GM23338 (cell line): ENCODE measurements around the gene STK4. TPM values are rescaled to one million over a fixed set of nuclear protein-coding genes. Genes with fewer than 3 reads are reported as not detected.

ENCODE experiments used
- ATAC-seq: fragments of 200-7000 bp; cut with Tn5 transposase; 3 replicates; pipeline ENCODE4 v1.9.1; 2020
- DNase-seq: peaks from one replicate; pipeline ENCODE4 v3.0.0-alpha.2; 2015; ENCODE audit warnings: low spot score
- H2AFZ ChIP-seq: fragments of 200-600 bp; sonication (generic); 2 replicates; pipeline ENCODE4 v1.8.0; 2016; ENCODE audit warnings: antibody characterized with exemption, mild to moderate bottlenecking, moderate library complexity
- H3F3A ChIP-seq: fragments of 200-600 bp; sonication (generic); replicated peaks from 2 replicates; pipeline ENCODE4 v1.8.0; 2017; ENCODE audit warnings: antibody characterized with exemption, mixed run types, low read depth
- H3K27ac ChIP-seq: fragments of 200-600 bp; sonication (generic); 2 replicates; pipeline ENCODE4 v1.6.1; 2016; ENCODE audit warnings: low read depth
- H3K27me3 ChIP-seq: fragments of 200-600 bp; sonication (generic); 2 replicates; pipeline ENCODE4 v1.8.0; 2016; ENCODE audit warnings: mild to moderate bottlenecking, mixed run types, moderate library complexity; ENCODE audit not compliant: insufficient read depth
- H3K36me3 ChIP-seq: fragments of 200-600 bp; sonication (generic); 2 replicates; pipeline ENCODE4 v1.8.0; 2016; ENCODE audit warnings: mild to moderate bottlenecking; ENCODE audit not compliant: insufficient read depth
- H3K4me1 ChIP-seq: fragments of 200-600 bp; sonication (generic); 2 replicates; pipeline ENCODE4 v1.8.0; 2016; ENCODE audit warnings: mild to moderate bottlenecking, moderate library complexity; ENCODE audit not compliant: insufficient read depth
- H3K4me2 ChIP-seq: fragments of 200-600 bp; sonication (generic); 2 replicates; pipeline ENCODE4 v1.7.1; 2017; ENCODE audit warnings: mixed run types
- H3K4me3 ChIP-seq: fragments of 200-600 bp; sonication (generic); 2 replicates; pipeline ENCODE4 v1.6.1; 2016; ENCODE audit warnings: mixed run types
- H3K79me2 ChIP-seq: fragments of 200-600 bp; sonication (generic); replicated peaks from 2 replicates; pipeline ENCODE4 v1.8.0; 2017; ENCODE audit warnings: mild to moderate bottlenecking; ENCODE audit not compliant: insufficient read depth
- H3K9me2 ChIP-seq: fragments of 200-600 bp; sonication (generic); 2 replicates; pipeline ENCODE4 v1.8.0; 2017; ENCODE audit not compliant: insufficient read depth
- H4K20me1 ChIP-seq: fragments of 200-600 bp; sonication (generic); replicated peaks from 2 replicates; pipeline ENCODE4 v1.8.0; 2017; ENCODE audit warnings: mild to moderate bottlenecking; ENCODE audit not compliant: insufficient read depth
- H3K27ac Mint-ChIP-seq: 2 replicates; pipeline ENCODE4 v1.8.0; 2020; ENCODE audit warnings: inconsistent platforms, mild to moderate bottlenecking, moderate library complexity, mixed read lengths
- H3K27me3 Mint-ChIP-seq: 3 replicates; pipeline ENCODE4 v1.8.0; 2022; ENCODE audit warnings: low read depth, mild to moderate bottlenecking, moderate library complexity, mixed read lengths, inconsistent platforms; ENCODE audit not compliant: insufficient read depth, poor library complexity
- H3K36me3 Mint-ChIP-seq: 3 replicates; pipeline ENCODE4 v1.8.0; 2021; ENCODE audit warnings: low read depth, mild to moderate bottlenecking, inconsistent platforms, moderate library complexity, mixed read lengths
- H3K4me1 Mint-ChIP-seq: 3 replicates; pipeline ENCODE4 v1.8.0; 2020; ENCODE audit warnings: mild to moderate bottlenecking, inconsistent platforms, mixed read lengths
- H3K4me3 Mint-ChIP-seq: 3 replicates; pipeline ENCODE4 v1.8.0; 2021; ENCODE audit warnings: moderate library complexity, mild to moderate bottlenecking, inconsistent platforms, mixed read lengths
- H3K9me3 Mint-ChIP-seq: 3 replicates; pipeline ENCODE4 v1.8.0; 2020; ENCODE audit warnings: moderate library complexity, mild to moderate bottlenecking, inconsistent platforms, mixed read lengths
- CTCF ChIP-seq, 2 experiments: fragments of 200-600 bp in 1 of 2; sonication (generic) in 1 of 2; conservative IDR thresholded peaks; 2 replicates each; pipeline versions ENCODE4 v1.5.1 to v1.6.1; 2016 to 2017; ENCODE audit warnings: antibody characterized with exemption in 2 of 2, low read depth in 2 of 2, mild to moderate bottlenecking in 2 of 2, moderate library complexity in 1 of 2
- ETS1 ChIP-seq: IDR thresholded peaks from 2 replicates; pipeline ENCODE4 v1.6.1; 2016; ENCODE audit warnings: antibody characterized with exemption
- EZH2phosphoT487 ChIP-seq: fragments of 200-600 bp; sonication (generic); IDR thresholded peaks from one replicate; pipeline ENCODE4 v1.8.1; 2018; ENCODE audit warnings: antibody characterized with exemption; ENCODE audit not compliant: unreplicated experiment
- NANOG ChIP-seq: IDR thresholded peaks from 2 replicates; pipeline ENCODE4 v1.6.1; 2016; ENCODE audit warnings: antibody characterized with exemption, borderline replicate concordance
- POLR2AphosphoS5 ChIP-seq: IDR thresholded peaks from 2 replicates; pipeline ENCODE4 v1.6.1; 2016; ENCODE audit warnings: antibody characterized with exemption, low read depth
- STAT1 ChIP-seq: IDR thresholded peaks from one replicate; pipeline ENCODE4 v1.6.1; 2016; ENCODE audit warnings: antibody characterized with exemption; ENCODE audit not compliant: unreplicated experiment
- ZNF331 ChIP-seq: fragments of 250-450 bp; sonication (Bioruptor Pico); IDR thresholded peaks from 2 replicates; pipeline ENCODE4 v1.5.0; 2020; ENCODE audit warnings: low read depth, mild to moderate bottlenecking, moderate library complexity
- ZNF462 ChIP-seq: fragments of 250-450 bp; sonication (Bioruptor Pico); IDR thresholded peaks from 2 replicates; pipeline ENCODE4 v1.5.0; 2020; ENCODE audit warnings: mild to moderate bottlenecking, moderate library complexity
- polyA plus RNA-seq: library from polyadenylated mRNA; unstranded; fragments of >200 nt; fragmentation: Nextera tagmentation; extraction: Ambion mirVana; gene quantifications from 2 replicates; pipeline ENCODE4 v1.2.1, GENCODE V29; 2016
- total RNA-seq: library from RNA; depleted of rRNA; stranded (reverse); fragments of >200 nt; shearing (Covaris generic); gene quantifications from 2 replicates; pipeline ENCODE4 v1.2.3, GENCODE V29; 2014

Gene STK4
- total and polyA plus RNA-seq, 2 experiments from 2014 or later: 37.7 to 58.7 TPM

GRCh38 chr20:44983093-44983674 lies 16.9 kb downstream of the STK4 start:
- no peak overlapping the region for H3K4me3 Mint-ChIP-seq
- Histone ChIP-seq H4K20me1 (peaks cover 9% of the 10 kb centered on the region; the same call in 1 of the 2 replicates), H3K27me3 (no peaks in the 10 kb centered on the region), H3K4me3 (no peak overlapping the region), H3K27ac (no peak overlapping the region), H3K4me1 (no peaks in the 10 kb centered on the region), H3K36me3 (peaks cover 17% of the 10 kb centered on the region; the same call in 1 of the 2 replicates), H3K4me2 (no peak overlapping the region), H3K9me2 (no peaks in the 10 kb centered on the region), H3F3A (no peaks in the 10 kb centered on the region), H2AFZ (no peak overlapping the region), H3K79me2 (no peaks in the 10 kb centered on the region)
- no peak for DNase-seq
- TF ChIP-seq EZH2phosphoT487: no peak
- no peak for TF ChIP-seq NANOG
- no peak for TF ChIP-seq POLR2AphosphoS5
- no peak for TF ChIP-seq ZNF462 (CRISPR knock-in tag)
- no peaks in the 10 kb centered on the region for H3K9me3 Mint-ChIP-seq
- H3K4me1 Mint-ChIP-seq: no peaks in the 10 kb centered on the region
- H3K27ac Mint-ChIP-seq: no peak overlapping the region
- peaks cover 34% of the 10 kb centered on the region; the same call in 2 of the 3 replicates for H3K36me3 Mint-ChIP-seq
- no peak for ATAC-seq
- no peaks in the 10 kb centered on the region for H3K27me3 Mint-ChIP-seq

GRCh38 chr20:44988631-44989171 lies 22.4 kb downstream of the STK4 start:
- Histone ChIP-seq H3F3A (no peaks in the 10 kb centered on the region), H3K27ac (no peak overlapping the region), H3K4me2 (no peak overlapping the region), H4K20me1 (0 out of 2 replicates have a peak, but pooled peaks cover 6% of the 10 kb centered on the region), H3K27me3 (no peaks in the 10 kb centered on the region), H3K36me3 (no peaks in the 10 kb centered on the region), H3K4me1 (0 out of 2 replicates have a peak, but pooled peaks cover 6% of the 10 kb centered on the region), H3K9me2 (no peaks in the 10 kb centered on the region), H3K79me2 (peaks cover 21% of the 10 kb centered on the region; the same call in 1 of the 2 replicates), H3K4me3 (no peak overlapping the region), H2AFZ (no peak overlapping the region)
- DNase-seq: no peak
- no peak for ATAC-seq
- Mint-ChIP-seq H3K4me1 (peaks cover 8% of the 10 kb centered on the region), H3K27ac (no peak overlapping the region), H3K27me3 (no peaks in the 10 kb centered on the region), H3K9me3 (no peaks in the 10 kb centered on the region), H3K36me3 (peaks cover 14% of the 10 kb centered on the region; the same call in 2 of the 3 replicates), H3K4me3 (no peak overlapping the region)
- no peak for TF ChIP-seq ETS1
- no peak for TF ChIP-seq CTCF (conservative IDR thresholded peaks at IDR 0.05; ENCODE audit: low read depth in 2 of 2)
- no peak for TF ChIP-seq ZNF331 (CRISPR knock-in tag)
- no peak for TF ChIP-seq NANOG
- no peak for TF ChIP-seq EZH2phosphoT487
- no peak for TF ChIP-seq STAT1
